Natural killer cell (primary cell): Measurements from ENCODE around the gene B3GALNT2. TPM values are rescaled to one million over a fixed set of nuclear protein-coding genes. Genes with fewer than 3 reads are reported as not detected.
"Not testable (repeated sequence)": the region's sequence is repeated elsewhere in the genome, so short reads cannot be mapped to it uniquely, and the experiment has no call there.

Source experiments
- ATAC-seq, 3 donors: fragments of 150-1000 bp in 2 of 3; fragments of 200-7000 bp in 1 of 3; cut with Tn5 transposase; 1 replicate in 1 of 3; 2 replicates in 2 of 3; pipeline ENCODE4 v1.10.0; 2021; ENCODE audit warnings: mild to moderate bottlenecking in 2 of 3, moderate library complexity in 2 of 3
- DNase-seq, 2 donors: peaks; one replicate each; pipeline versions ENCODE4 v3.0.0 to v3.0.0-alpha.2; 2013 to 2021; ENCODE audit warnings: mixed read lengths in 1 of 2
- H3K27ac ChIP-seq: one replicate; pipeline ENCODE4 v1.5.1; 2013; ENCODE audit warnings: mild to moderate bottlenecking, low read length
- H3K27me3 ChIP-seq: one replicate; pipeline ENCODE4 v1.6.1; 2013; ENCODE audit warnings: low read length; ENCODE audit not compliant: control insufficient read depth, insufficient read depth
- H3K36me3 ChIP-seq: one replicate; pipeline ENCODE4 v1.6.1; 2013; ENCODE audit warnings: low read length; ENCODE audit not compliant: control insufficient read depth, insufficient read depth
- H3K4me1 ChIP-seq: one replicate; pipeline ENCODE4 v1.6.1; 2013; ENCODE audit warnings: low read length; ENCODE audit not compliant: control insufficient read depth, insufficient read depth
- H3K4me3 ChIP-seq: one replicate; pipeline ENCODE4 v1.5.1; 2013; ENCODE audit warnings: low read length
- H3K9me3 ChIP-seq: one replicate; pipeline ENCODE4 v1.6.1; 2013; ENCODE audit warnings: low read length; ENCODE audit not compliant: control insufficient read depth, insufficient read depth
- H3K27ac Mint-ChIP-seq, 2 donors: one replicate each; pipeline ENCODE4 v1.8.0; 2022; ENCODE audit warnings: mild to moderate bottlenecking in 2 of 2, mixed read lengths in 2 of 2, moderate library complexity in 1 of 2
- H3K27me3 Mint-ChIP-seq, 2 donors: one replicate each; pipeline ENCODE4 v1.8.0; 2022; ENCODE audit warnings: low read depth in 2 of 2, mixed read lengths in 2 of 2
- H3K36me3 Mint-ChIP-seq: one replicate; pipeline ENCODE4 v1.8.0; 2022; ENCODE audit warnings: mixed read lengths
- H3K4me1 Mint-ChIP-seq, 2 donors: one replicate each; pipeline ENCODE4 v1.8.0; 2022; ENCODE audit warnings: mixed read lengths in 2 of 2
- H3K4me3 Mint-ChIP-seq: one replicate; pipeline ENCODE4 v1.8.0; 2022; ENCODE audit warnings: mild to moderate bottlenecking, moderate library complexity, mixed read lengths
- H3K9me3 Mint-ChIP-seq, 2 donors: one replicate each; pipeline ENCODE4 v1.8.0; 2022; ENCODE audit warnings: mixed read lengths in 2 of 2
- WGBS: methylation state at CpG from one replicate; pipeline ENCODE4 v1.1.7; 2013; ENCODE audit warnings: missing lambda C conversion rate; ENCODE audit not compliant: insufficient coverage; 5-methylcytosine and 5-hydroxymethylcytosine counted together
- intact Hi-C: fragments of 100-400 bp; cut with micrococcal nuclease; formaldehyde crosslinking; loops from one replicate; pipeline ENCODE4 v1.14.2; 2022
- total RNA-seq, 4 donors: library from RNA; stranded (reverse); fragments of 120-200 nt in 1 of 4; gene quantifications; one replicate each; pipeline versions ENCODE4 v1.2.3 to v1.2.4, GENCODE V29; 2013 to 2022
- TF ChIP-seq, protein P1 (sequence below): fragments of 200-600 bp; IDR thresholded peaks from one replicate; pipeline ENCODE4 v1.8.0; 2022; ENCODE audit warnings: antibody characterized with exemption

Gene B3GALNT2
- total RNA-seq, 3 donors from 2014 or later (not counting 1 experiment from before 2014, with no cell fraction given) = 7.6 to 12.1 (median 8.8) TPM

DNA sequence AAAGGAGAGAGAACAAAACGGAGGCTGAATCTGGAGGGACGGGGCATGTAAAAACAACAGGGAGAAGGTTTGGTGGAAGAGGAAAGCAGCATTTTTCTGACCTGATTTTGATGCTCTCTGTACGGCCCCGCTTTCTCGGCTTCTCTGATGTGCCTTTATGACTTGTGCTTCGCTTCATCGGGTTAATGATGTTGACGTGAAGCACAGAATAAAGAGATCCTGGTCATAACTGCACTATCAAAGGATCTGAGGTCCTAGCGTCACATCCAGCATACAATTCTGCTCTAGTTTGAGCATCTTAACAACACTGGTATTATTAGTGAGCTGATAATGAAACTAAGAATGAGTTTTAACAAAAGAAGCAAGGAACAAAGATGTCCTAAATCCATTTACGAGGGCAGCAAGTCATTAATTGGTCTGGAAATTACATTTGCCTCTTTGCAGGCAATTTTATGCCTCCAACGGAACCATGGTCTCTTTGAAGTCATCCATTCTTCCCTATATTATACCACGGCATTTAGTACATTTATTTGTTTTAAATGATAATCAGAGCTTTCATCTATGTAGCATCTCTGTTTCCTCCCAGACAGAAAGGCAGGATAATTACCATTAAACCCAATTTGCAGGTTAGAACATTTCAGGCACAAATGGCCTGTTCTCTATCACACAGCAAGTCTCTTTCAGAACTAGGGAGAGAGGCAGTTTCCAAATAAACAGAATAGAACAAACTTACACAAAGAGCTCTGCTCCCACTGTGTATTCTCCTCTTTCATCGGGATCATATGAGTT lies 45.3 kb upstream of the B3GALNT2 start:
- TF ChIP-seq, protein P1, sequence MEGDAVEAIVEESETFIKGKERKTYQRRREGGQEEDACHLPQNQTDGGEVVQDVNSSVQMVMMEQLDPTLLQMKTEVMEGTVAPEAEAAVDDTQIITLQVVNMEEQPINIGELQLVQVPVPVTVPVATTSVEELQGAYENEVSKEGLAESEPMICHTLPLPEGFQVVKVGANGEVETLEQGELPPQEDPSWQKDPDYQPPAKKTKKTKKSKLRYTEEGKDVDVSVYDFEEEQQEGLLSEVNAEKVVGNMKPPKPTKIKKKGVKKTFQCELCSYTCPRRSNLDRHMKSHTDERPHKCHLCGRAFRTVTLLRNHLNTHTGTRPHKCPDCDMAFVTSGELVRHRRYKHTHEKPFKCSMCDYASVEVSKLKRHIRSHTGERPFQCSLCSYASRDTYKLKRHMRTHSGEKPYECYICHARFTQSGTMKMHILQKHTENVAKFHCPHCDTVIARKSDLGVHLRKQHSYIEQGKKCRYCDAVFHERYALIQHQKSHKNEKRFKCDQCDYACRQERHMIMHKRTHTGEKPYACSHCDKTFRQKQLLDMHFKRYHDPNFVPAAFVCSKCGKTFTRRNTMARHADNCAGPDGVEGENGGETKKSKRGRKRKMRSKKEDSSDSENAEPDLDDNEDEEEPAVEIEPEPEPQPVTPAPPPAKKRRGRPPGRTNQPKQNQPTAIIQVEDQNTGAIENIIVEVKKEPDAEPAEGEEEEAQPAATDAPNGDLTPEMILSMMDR = no peak
- H3K27me3 Mint-ChIP-seq = peaks cover 8 to 18% of the 10 kb centered on the region in 2 donors
- Histone ChIP-seq H3K9me3 (no peaks in the 10 kb centered on the region), H3K36me3 (no peaks in the 10 kb centered on the region), H3K27me3 (no peaks in the 10 kb centered on the region), H3K4me1 (no peaks in the 10 kb centered on the region), H3K4me3 (no peak overlapping the region), H3K27ac (no peak overlapping the region)
- no peaks in the 10 kb centered on the region for H3K4me1 Mint-ChIP-seq
- H3K36me3 Mint-ChIP-seq = no peaks in the 10 kb centered on the region
- intact Hi-C loops = no loop called here
- no peak overlapping the region for H3K27ac Mint-ChIP-seq
- 84% methylated on average over 12 of the region's 13 CpGs for WGBS
- no peaks in the 10 kb centered on the region for H3K9me3 Mint-ChIP-seq
- H3K4me3 Mint-ChIP-seq = no peak overlapping the region
- ATAC-seq = no peak
- no peak for DNase-seq

DNA sequence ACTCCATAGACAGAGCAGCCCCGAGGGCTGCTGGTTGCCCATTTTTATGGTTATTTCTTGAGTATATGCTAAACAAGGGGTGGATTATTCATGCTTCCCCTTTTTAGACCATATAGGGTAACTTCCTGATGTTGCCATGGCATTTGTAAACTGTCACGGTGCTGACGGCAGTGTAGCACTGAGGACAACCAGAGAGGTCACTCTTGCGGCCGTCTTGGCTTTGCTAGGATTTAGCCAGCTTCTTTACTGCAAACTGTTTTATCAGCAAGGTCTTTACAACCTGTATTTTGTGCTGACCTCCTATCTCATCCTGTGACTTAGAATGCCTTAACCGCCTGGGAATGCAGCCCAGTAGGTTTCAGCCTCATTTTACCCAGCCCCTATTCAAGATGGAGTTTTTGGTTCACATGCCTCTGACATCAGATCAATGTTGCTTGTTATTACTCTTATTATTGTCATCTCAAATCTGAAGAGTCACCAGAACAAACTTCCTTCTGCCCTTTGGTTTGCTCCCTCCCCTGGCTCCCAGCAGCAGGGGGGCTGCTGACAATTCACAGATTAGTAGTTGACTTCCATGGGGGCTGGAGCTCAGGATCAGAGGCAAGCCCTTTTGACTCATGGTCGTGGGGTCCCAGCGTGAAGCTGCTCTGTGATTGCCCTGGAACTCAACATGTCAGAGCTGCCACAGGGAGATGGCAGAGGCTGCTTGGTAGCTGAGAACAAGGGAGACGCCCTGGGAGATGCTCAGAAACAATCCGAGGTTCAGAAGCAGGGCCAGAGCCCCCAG lies 42.3 kb upstream of the B3GALNT2 start:
- H3K36me3 Mint-ChIP-seq, DNase-seq, ATAC-seq, H3K27ac Mint-ChIP-seq, H3K4me3 ChIP-seq, H3K4me1 ChIP-seq, H3K27me3 ChIP-seq, H3K36me3 ChIP-seq, intact Hi-C loops, H3K9me3 Mint-ChIP-seq, H3K4me3 Mint-ChIP-seq, H3K27ac ChIP-seq, H3K4me1 Mint-ChIP-seq, H3K9me3 ChIP-seq: not testable (repeated sequence)
- 62% methylated on average over 10 of the region's 10 CpGs for WGBS
- H3K27me3 Mint-ChIP-seq = peaks cover 5 to 18% of the 10 kb centered on the region in 2 donors

DNA sequence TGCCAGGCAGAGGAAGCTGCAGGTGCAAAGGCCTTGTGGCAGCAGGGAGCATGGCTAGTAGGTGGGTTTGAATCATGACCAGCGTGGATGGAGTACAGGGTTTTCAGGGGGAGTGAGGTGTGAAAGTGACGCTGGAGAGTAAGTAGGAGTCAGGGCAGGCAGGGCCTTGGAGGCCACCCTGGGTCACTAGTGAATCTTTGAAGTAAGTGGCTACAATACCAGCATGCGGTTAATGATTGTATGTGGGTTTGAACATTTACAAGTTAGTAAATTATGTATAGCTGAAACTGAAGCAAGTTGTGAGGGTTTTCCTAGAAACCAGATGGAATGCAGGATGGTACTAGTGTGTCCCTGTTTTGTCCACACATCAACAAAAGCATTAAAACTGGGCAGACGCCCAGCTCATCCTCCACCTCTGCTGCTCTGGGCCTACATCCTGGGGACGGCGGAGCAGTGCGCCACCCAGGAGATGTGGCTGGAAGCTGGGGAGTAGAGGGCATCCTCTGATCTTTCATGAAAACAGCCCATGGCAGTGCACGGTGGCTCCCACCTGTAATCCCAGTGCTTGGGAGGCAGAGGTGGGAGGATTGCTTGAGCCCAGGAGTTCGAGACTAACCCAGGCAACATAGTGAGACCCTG lies 41.2 kb upstream of the B3GALNT2 start:
- H3K36me3 Mint-ChIP-seq = no peaks in the 10 kb centered on the region
- H3K4me1 ChIP-seq = no peaks in the 10 kb centered on the region
- no peaks in the 10 kb centered on the region for H3K9me3 ChIP-seq
- intact Hi-C loops = no loop called here
- H3K9me3 Mint-ChIP-seq = no peaks in the 10 kb centered on the region
- no peak overlapping the region for H3K4me3 Mint-ChIP-seq
- no peak for DNase-seq
- no peak overlapping the region for H3K27ac Mint-ChIP-seq
- no peaks in the 10 kb centered on the region for H3K27me3 ChIP-seq
- 88% methylated on average over 8 of the region's 9 CpGs for WGBS
- H3K4me1 Mint-ChIP-seq = no peaks in the 10 kb centered on the region
- peaks cover 5 to 18% of the 10 kb centered on the region in 2 donors for H3K27me3 Mint-ChIP-seq
- TF ChIP-seq, protein P1 = no peak
- no peaks in the 10 kb centered on the region for H3K36me3 ChIP-seq
- no peak for ATAC-seq
- no peak overlapping the region for H3K27ac ChIP-seq
- no peak overlapping the region for H3K4me3 ChIP-seq

DNA sequence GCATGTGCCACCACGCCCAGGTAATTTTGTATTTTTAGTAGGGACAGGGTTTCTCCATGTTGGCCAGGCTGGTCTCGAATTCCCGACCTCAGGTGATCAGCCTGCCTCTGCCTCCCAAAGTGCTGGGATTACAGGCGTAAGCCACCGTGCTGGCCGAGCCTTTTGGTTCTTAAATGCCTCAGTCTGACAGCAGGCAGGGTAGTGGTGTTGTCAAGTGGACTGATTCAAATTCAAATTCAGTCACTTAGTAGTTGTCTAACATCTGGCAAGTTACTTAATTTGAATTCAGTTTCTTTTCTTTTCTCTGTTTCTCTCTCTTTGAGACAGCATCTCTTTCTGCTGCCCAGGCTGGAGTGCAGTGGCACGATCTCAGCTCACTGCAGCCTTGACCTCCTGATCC lies 38.6 kb upstream of the B3GALNT2 start:
- H3K4me1 ChIP-seq, H3K4me1 Mint-ChIP-seq, intact Hi-C loops, H3K36me3 Mint-ChIP-seq, H3K27ac Mint-ChIP-seq, H3K9me3 Mint-ChIP-seq, H3K9me3 ChIP-seq, H3K4me3 ChIP-seq, ATAC-seq, H3K36me3 ChIP-seq, H3K27me3 ChIP-seq, DNase-seq, H3K27me3 Mint-ChIP-seq, H3K27ac ChIP-seq, H3K4me3 Mint-ChIP-seq: not testable (repeated sequence)
- WGBS = 79% methylated on average over 7 of the region's 7 CpGs
